OCI-M2 (cell line): ENCODE measurements around the gene ATXN7L1.
"Not testable (repeated sequence)": the region's sequence is repeated elsewhere in the genome, so short reads cannot be mapped to it uniquely, and the experiment has no call there.

ENCODE experiments used
- DNase-seq: peaks from one replicate; lab custom pipeline; 2025; ENCODE audit not compliant: unreplicated experiment; lab: John Stamatoyannopoulos, UW

Gene ATXN7L1

GRCh38 chr7:105861224-105861623, 15.2 kb downstream of the ATXN7L1 start:
- DNase-seq: no peak

- DNase-seq: no peak
Measured at GRCh38 chr7:105860793-105861192, 15.6 kb downstream of the ATXN7L1 start.

- no peak for DNase-seq
Measured at GRCh38 chr7:105857009-105857952, 19.1 kb downstream of the ATXN7L1 start.

- no peak for DNase-seq
Measured at GRCh38 chr7:105854498-105854897, 21.9 kb downstream of the ATXN7L1 start.

GRCh38 chr7:105853931-105854419, 22.4 kb downstream of the ATXN7L1 start:
- no peak for DNase-seq

GRCh38 chr7:105851064-105851463, 25.3 kb downstream of the ATXN7L1 start:
- DNase-seq: no peak

GRCh38 chr7:105849122-105849855, 27.1 kb downstream of the ATXN7L1 start:
- no peak for DNase-seq

GRCh38 chr7:105846404-105846803, 30.0 kb downstream of the ATXN7L1 start:
- no peak for DNase-seq

- DNase-seq: not testable (repeated sequence)
Measured at GRCh38 chr7:105844681-105845080, 31.7 kb downstream of the ATXN7L1 start.

GRCh38 chr7:105841866-105842265, 34.5 kb downstream of the ATXN7L1 start:
- DNase-seq: no peak

- no peak for DNase-seq
Measured at GRCh38 chr7:105840981-105841749, 35.2 kb downstream of the ATXN7L1 start.

GRCh38 chr7:105839266-105839665, 37.1 kb downstream of the ATXN7L1 start:
- DNase-seq: no peak

GRCh38 chr7:105838627-105839231, 37.7 kb downstream of the ATXN7L1 start:
- no peak for DNase-seq

- no peak for DNase-seq
Measured at GRCh38 chr7:105837765-105838626, 38.4 kb downstream of the ATXN7L1 start.

- DNase-seq: no peak
Measured at GRCh38 chr7:105835441-105835840, 41.0 kb downstream of the ATXN7L1 start.

- no peak for DNase-seq
Measured at GRCh38 chr7:105831824-105832535, 44.4 kb downstream of the ATXN7L1 start.

- no peak for DNase-seq
Measured at GRCh38 chr7:105831302-105831620, 45.1 kb downstream of the ATXN7L1 start.

- no peak for DNase-seq
Measured at GRCh38 chr7:105830405-105831301, 45.7 kb downstream of the ATXN7L1 start.
